HG02759 (cell line): Measurements from ENCODE around the gene NOL4L.

ENCODE experiments used
- ATAC-seq: cut with Tn5 transposase; IDR thresholded peaks from one replicate; pipeline ENCODE4 v1.9.1; 2021; ENCODE audit warnings: mild to moderate bottlenecking, moderate library complexity; ENCODE audit not compliant: unreplicated experiment

Gene NOL4L

DNA sequence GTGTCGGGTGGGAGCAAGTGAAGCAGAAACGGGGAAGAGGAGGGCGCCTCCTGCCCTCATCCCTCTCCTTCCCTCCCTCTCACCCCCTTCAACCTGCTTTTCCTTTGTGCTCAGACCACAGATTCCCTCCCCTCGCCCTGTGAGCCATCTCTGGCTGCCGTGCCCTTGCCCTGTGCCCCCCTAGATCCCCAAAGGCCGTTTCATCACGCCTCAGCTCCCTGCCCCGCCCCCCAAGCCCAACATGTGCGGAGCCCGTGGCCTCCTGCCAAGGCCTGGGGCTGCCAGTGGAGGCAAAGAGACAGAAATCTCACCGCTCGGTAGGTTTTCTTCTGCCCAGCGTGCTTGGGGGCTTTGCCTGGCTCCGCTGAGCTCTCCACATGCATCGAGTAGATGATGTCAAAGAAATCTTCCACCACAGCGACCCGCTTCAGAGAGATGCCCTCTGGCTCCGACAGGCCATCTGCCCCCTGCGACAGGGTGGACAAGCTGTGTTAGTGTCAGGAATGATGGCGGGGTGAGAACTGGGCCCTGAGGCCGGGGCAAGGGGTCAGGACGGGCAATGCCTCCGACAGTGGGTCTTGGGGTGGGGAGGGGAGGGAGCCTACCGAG lies 57.6 kb downstream of the NOL4L start:
- no peak for ATAC-seq

DNA sequence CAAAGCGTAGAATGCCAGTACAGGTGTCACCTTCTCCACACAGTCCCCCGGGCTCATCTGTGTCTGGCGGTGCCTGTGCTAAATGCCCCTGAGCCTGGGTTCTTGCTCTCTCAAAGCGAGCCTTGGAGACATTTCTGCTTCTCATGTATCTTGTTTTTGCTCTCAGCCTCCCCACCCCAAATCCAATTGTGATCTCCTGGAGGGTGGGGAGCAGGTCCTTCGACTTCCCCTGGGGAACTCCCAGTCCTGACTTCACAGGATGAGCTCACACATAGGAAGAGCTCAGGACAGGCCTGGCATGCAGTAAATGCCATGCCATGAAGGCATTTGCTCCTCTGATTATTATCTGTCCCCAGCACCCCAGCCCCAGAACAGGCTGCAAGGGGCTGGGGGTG lies 58.1 kb downstream of the NOL4L start:
- ATAC-seq, result no peak

GRCh38 chr20:32526541-32526940 lies 58.6 kb downstream of the NOL4L start:
- ATAC-seq, result no peak

DNA sequence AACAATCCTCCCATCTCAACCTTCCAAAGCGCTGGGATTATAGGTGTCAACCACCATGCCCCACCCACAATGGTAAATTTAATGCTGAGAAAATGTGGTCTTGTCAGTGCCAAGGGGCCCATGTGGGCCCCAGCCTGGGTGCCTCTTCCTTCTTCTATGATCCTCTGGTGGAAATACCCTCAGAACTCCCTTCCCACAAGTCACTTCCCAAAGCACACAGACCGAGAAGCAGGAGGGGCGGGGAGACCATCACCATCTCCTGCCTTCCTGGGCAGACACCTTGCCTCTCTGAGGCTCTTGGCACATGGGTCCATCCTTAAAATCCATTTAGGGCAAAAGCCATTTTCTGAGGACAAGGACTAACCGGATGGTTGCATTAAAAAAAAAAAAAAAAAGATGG lies 59.0 kb downstream of the NOL4L start:
- ATAC-seq, result no peak

- ATAC-seq, result no peak
Measured at GRCh38 chr20:32524829-32525501, 60.2 kb downstream of the NOL4L start.

GRCh38 chr20:32523613-32524213 lies 61.4 kb downstream of the NOL4L start:
- ATAC-seq, result no peak

- ATAC-seq, result no peak
Measured at GRCh38 chr20:32522776-32523612, 62.1 kb downstream of the NOL4L start.

- ATAC-seq, result no peak
Measured at GRCh38 chr20:32522526-32522775, 62.7 kb downstream of the NOL4L start.

DNA sequence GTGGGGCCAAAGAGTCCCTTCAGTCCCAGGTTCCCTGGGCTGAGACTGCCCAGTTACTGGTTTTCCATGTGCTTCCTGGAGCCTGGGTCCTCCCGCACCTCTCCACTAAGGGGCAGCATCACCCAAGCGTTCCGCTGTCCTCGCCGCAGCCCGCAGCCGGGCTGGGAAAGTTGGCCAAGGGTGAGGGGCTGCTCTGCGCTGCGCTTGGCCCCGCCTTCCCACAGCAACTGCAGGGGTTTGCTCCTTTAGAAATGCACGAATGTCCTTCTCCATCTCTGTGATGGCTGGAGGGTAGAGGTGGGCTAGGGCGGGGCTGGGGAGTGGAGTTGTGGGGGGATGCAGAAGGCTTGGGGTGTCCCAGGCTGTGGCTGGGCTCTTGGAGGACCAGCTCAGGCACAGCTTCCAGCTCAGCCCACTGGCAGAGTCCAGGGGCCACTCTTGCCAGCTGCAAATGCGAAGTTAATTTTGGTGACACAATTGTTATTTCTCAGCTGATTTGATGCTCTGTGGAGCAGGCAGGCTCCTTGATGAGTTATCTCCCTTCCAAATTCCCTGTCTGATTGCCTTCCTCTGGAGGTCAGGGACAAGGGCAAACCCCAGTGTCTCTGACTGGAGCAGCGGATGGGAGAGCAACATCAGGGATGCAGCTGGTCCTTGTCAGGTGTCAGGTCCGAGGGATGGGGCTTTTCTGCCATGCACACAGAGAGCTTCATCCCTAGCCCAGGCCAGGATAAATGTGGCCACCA lies 63.2 kb downstream of the NOL4L start:
- peak; percentile 54 for ATAC-seq

GRCh38 chr20:32520927-32521203 lies 64.3 kb downstream of the NOL4L start:
- no peak for ATAC-seq

GRCh38 chr20:32519381-32519730 lies 65.8 kb downstream of the NOL4L start:
- ATAC-seq, result no peak

- no peak for ATAC-seq
Measured at GRCh38 chr20:32518593-32519380, 66.3 kb downstream of the NOL4L start.

DNA sequence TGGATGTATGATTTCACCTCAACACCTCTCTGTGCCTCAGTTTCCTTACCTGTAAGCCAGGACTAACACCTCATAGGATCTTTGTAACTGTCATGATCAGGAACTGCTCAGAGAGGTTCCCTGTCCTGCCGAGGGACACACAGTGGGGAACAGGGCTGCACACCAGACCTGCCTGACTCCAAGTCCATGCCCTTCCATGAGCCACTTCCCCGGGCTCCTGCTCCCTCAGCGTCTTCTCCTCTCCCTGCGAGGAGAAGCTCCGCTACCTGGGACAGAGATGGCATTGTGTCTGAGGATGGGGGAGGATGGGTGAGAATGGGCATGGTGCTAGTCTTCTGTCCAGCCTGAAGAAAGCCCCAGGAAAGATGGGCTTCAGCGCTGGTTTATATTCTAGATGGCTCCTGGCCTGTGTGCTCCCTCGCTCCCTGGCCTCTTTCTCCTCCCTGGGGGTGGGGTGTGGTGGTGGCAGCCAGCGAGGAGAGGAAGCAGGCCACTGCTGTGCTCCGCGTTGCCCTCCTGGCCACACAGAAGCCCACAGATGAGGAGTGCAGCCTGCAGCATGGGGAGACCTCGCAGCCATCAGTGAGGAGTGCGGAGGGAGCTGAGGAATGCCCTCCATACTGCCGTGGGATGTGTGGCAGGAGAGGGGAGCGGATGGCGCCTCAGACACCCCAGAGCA lies 67.1 kb downstream of the NOL4L start:
- ATAC-seq, result no peak

- ATAC-seq, result no peak
Measured at GRCh38 chr20:32517518-32517873, 67.6 kb downstream of the NOL4L start.

DNA sequence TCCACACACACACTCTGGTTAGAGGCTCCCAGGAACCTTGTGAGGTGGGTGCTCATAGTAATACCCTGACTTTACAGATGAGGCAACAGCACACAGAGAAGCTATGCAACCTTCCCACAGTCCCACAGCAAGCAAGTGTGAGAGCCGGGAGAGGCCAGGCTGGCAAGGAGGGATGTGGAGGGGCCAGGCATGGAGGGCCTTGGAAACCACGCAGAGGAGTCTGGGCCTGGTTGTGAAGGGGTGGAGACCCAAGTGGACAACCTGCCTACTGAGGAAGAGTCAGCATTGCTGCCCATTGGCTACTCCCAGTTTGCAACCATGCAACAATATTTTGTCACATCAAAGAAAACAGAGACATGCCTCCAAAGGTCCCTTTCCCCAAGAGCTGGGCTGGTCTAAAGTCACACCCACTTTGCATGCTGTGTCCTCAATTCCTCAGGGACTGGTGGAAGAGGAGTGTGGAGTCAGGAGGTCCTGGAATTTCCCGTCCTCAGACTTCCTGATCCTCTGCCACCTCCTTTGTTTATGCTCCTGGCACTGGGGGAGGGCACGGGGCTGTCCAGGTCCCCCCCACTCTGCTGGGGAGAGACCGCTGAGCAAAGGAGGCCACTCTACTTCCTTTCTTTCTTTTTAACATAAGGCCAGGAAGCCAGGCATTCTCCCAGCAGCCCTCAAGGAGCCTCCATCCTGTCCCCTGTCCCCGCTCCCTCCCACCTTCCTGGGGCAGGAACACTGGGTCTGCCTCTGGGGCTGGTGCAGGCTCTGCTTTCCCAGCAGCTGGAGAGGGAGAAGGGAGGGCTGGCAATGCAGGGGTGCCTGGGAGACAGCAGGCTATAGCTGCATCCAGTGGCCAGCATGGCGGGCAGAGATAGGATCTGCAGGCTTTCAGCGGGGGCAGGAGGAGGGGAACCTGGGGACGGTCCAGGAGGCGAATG lies 68.3 kb downstream of the NOL4L start:
- ATAC-seq, result no peak

GRCh38 chr20:32515631-32516101 lies 69.5 kb downstream of the NOL4L start:
- no peak for ATAC-seq

GRCh38 chr20:32514760-32515159 lies 70.4 kb downstream of the NOL4L start:
- ATAC-seq, result no peak

DNA sequence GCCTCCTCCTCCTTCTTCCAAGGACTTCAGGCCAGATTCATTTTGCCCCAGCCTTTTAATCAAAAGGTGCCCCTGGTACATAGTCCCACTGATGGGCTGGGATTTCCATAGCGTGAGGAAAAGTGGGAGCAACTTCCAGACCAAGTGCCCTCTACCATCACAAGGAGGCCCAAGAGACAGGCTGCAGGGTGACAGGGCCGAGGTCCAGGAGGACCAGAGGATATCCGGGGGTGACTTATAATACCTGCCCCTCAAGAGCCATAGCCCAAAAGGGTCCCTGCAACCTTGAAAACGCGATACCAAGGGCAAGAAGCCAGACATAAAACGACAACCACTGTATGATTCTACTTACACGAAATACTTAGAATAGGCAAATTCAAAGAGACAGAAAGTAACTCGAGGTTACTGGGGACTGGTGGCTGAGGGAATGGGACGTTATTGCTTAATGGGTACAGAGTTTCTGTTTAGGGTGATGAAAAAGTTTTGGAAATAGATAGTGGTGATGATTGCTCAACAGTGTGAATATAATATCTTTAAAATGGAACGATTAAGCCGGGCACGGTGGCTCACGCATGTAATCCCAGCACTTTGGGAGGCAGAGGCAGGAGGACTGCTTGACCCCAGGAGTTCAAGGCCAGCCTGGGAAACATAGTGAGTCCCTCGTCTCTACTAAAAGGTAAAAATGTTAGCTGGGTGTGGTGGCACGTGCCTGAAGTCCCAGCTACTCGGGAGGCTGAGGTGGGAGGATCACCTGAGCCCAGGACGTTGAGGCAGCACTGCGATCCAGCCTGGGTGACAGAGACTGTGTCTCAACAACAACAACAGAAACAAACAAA lies 71.9 kb downstream of the NOL4L start:
- no peak for ATAC-seq
